Mesothelial cell of epicardium (in vitro differentiated cells): ENCODE results near the gene TLCD3B. TPM values are rescaled to one million over a fixed set of nuclear protein-coding genes. Genes with fewer than 3 reads are reported as not detected.

Experiments used
- DNase-seq, 2 experiments: peaks; one replicate each; pipeline ENCODE4 v3.0.0; 2021; ENCODE audit warnings: low spot score in 2 of 2; ENCODE audit not compliant: unreplicated experiment in 2 of 2
- H3K27ac Mint-ChIP-seq: 2 replicates; pipeline ENCODE4 v1.8.0; 2021; ENCODE audit warnings: mixed read lengths
- H3K27me3 Mint-ChIP-seq: 2 replicates; pipeline ENCODE4 v1.8.0; 2021; ENCODE audit warnings: low read depth, mixed read lengths
- H3K36me3 Mint-ChIP-seq: 2 replicates; pipeline ENCODE4 v1.8.0; 2021; ENCODE audit warnings: mixed read lengths
- H3K4me1 Mint-ChIP-seq: 2 replicates; pipeline ENCODE4 v1.8.0; 2021; ENCODE audit warnings: mixed read lengths
- H3K4me3 Mint-ChIP-seq: 2 replicates; pipeline ENCODE4 v1.8.0; 2021; ENCODE audit warnings: mild to moderate bottlenecking, moderate library complexity, mixed read lengths
- H3K9me3 Mint-ChIP-seq: 2 replicates; pipeline ENCODE4 v1.8.0; 2021; ENCODE audit warnings: mixed read lengths
- CTCF ChIP-seq: fragments of 200-600 bp; sonication (generic); IDR thresholded peaks from one replicate; pipeline ENCODE4 v1.5.0; 2021; ENCODE audit warnings: antibody characterized with exemption; ENCODE audit not compliant: unreplicated experiment
- total RNA-seq: library from RNA; stranded (reverse); gene quantifications from 3 replicates; pipeline ENCODE4 v1.2.1, GENCODE V29; 2021

Gene TLCD3B
- total RNA-seq, 1 donor from 2014 or later, result 0.72 TPM

GRCh38 chr16:29995911-29996765 is 34.9 kb downstream of the TLCD3B start, which contains the start of gene INO80E:
Gene INO80E (plus strand): TSS chr16:29996241. CDS start chr16:29996311, 70 bp downstream.
- TF ChIP-seq CTCF, result no peak
- peak within 1 kb of the TSS; percentile 98 for H3K27ac Mint-ChIP-seq
- peak; percentile 96 to 97 for DNase-seq
- H3K36me3 Mint-ChIP-seq, result no peaks in the 10 kb centered on the region
- H3K9me3 Mint-ChIP-seq, result no peaks in the 10 kb centered on the region
- peak within 1 kb of the TSS; percentile 99 for H3K4me3 Mint-ChIP-seq
- peaks cover 20% of the 10 kb centered on the region for H3K4me1 Mint-ChIP-seq
- no peaks in the 10 kb centered on the region for H3K27me3 Mint-ChIP-seq

GRCh38 chr16:29995324-29995910 is 35.7 kb downstream of the TLCD3B start, which contains the start of gene HIRIP3:
Gene HIRIP3 (minus strand): TSS chr16:29995617. CDS start chr16:29995605, 12 bp downstream.
- DNase-seq, result peak; percentile 67 to 87
- Mint-ChIP-seq H3K36me3 (peaks cover 3% of the 10 kb centered on the region), H3K27me3 (no peaks in the 10 kb centered on the region), H3K27ac (peak within 1 kb of the TSS; percentile 98), H3K4me1 (peaks cover 20% of the 10 kb centered on the region), H3K9me3 (no peaks in the 10 kb centered on the region), H3K4me3 (peak within 1 kb of the TSS; percentile 99)
- no peak for TF ChIP-seq CTCF

GRCh38 chr16:29994600-29995323 is 36.3 kb downstream of the TLCD3B start:
- peaks cover 6% of the 10 kb centered on the region for H3K36me3 Mint-ChIP-seq
- peak overlapping the region; percentile 98 for H3K27ac Mint-ChIP-seq
- no peak for DNase-seq
- H3K4me3 Mint-ChIP-seq, result peak overlapping the region; percentile 99
- TF ChIP-seq CTCF, result no peak
- H3K9me3 Mint-ChIP-seq, result no peaks in the 10 kb centered on the region
- no peaks in the 10 kb centered on the region for H3K27me3 Mint-ChIP-seq
- H3K4me1 Mint-ChIP-seq, result peaks cover 20% of the 10 kb centered on the region

DNA sequence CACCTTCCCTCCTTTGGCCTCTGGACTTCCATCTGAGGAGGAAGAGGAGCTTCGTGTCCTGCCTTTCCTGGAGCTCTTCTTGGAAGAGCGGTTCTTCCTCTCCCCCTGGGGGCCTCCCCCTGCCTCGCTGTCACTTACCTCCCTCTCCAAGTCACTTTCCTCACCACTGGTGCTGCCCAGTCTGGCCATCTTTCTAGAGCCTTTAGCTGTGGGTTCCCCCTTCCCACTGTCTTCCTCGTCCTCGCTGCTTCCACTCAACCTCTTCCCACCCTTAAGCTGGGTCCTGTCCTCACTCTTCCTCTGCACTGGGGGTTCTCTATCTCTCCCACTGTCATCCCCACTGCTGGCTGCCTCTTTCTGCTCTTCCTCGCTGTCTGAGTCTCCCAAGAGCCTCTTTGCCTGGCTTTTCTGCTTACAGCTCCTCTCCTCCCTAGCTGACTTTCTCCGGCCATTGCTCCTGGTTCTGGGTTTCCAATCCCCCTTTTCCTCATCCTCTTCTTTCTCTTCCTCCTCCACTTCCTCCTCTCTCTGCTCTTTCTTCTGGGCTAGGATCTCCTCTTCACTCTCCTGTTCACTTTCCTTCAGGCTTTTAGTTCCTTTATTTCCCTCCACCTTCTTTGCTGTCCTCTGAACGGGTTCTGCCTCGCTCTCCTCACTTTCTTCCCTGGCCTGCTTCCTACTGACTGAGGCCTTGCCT is 37.0 kb downstream of the TLCD3B start:
- no peaks in the 10 kb centered on the region for H3K9me3 Mint-ChIP-seq
- peaks cover 20% of the 10 kb centered on the region for H3K4me1 Mint-ChIP-seq
- TF ChIP-seq CTCF, result no peak
- H3K36me3 Mint-ChIP-seq, result peaks cover 6% of the 10 kb centered on the region
- H3K27me3 Mint-ChIP-seq, result no peaks in the 10 kb centered on the region
- peak overlapping the region; percentile 99 for H3K4me3 Mint-ChIP-seq
- H3K27ac Mint-ChIP-seq, result peak overlapping the region; percentile 28
- no peak for DNase-seq
